Epithelial cell of proximal tubule (primary cell): Measurements from ENCODE around the gene CCDC194. TPM values are rescaled to one million over a fixed set of nuclear protein-coding genes. Genes with fewer than 3 reads are reported as not detected.

Experiments
- DNase-seq: peaks from one replicate; pipeline ENCODE4 v3.0.0-alpha.2; 2011; ENCODE audit warnings: low read depth
- H3K4me3 ChIP-seq: 2 replicates; pipeline ENCODE4 v1.5.1; 2011; ENCODE audit warnings: low read depth, mild to moderate bottlenecking, low read length
- total RNA-seq: library from RNA; depleted of rRNA; stranded (reverse); fragments of >200 nt; gene quantifications from 2 replicates; pipeline ENCODE4 v1.2.3, GENCODE V29; 2015
- TF ChIP-seq, protein P1 (sequence below): conservative IDR thresholded peaks from 2 replicates; pipeline ENCODE4 v1.5.1; 2012; ENCODE audit warnings: low read depth, mild to moderate bottlenecking, low read length

Gene CCDC194, protein sequence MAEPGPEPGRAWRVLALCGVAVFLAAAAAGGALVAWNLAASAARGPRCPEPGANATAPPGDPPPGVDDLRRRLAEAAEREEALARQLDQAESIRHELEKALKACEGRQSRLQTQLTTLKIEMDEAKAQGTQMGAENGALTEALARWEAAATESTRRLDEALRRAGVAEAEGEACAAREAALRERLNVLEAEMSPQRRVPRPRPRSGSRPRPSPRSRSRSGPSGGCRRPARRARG
- not detected in 2 replicates for total RNA-seq

DNA sequence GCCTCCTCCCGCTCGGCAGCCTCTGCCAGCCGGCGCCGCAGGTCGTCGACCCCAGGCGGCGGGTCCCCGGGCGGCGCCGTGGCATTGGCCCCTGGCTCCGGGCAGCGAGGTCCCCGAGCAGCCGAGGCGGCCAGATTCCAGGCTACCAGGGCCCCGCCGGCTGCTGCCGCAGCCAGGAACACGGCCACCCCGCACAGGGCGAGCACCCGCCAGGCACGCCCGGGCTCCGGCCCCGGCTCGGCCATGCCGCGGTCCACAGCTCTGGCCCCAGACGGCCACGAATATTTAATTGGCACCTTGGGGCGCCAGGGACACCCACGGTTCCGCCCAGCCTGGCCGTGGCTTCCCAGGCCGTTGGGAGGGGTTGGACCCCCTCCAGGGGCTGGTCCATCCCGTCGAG lies at the start of gene CCDC194:
Gene CCDC194 (minus strand): TSS at position 283 of the 400 bp plus-strand sequence. CDS start 38 bp downstream, at position 245.
- H3K4me3 ChIP-seq: no peak within 1 kb of the TSS
- TF ChIP-seq, protein P1, sequence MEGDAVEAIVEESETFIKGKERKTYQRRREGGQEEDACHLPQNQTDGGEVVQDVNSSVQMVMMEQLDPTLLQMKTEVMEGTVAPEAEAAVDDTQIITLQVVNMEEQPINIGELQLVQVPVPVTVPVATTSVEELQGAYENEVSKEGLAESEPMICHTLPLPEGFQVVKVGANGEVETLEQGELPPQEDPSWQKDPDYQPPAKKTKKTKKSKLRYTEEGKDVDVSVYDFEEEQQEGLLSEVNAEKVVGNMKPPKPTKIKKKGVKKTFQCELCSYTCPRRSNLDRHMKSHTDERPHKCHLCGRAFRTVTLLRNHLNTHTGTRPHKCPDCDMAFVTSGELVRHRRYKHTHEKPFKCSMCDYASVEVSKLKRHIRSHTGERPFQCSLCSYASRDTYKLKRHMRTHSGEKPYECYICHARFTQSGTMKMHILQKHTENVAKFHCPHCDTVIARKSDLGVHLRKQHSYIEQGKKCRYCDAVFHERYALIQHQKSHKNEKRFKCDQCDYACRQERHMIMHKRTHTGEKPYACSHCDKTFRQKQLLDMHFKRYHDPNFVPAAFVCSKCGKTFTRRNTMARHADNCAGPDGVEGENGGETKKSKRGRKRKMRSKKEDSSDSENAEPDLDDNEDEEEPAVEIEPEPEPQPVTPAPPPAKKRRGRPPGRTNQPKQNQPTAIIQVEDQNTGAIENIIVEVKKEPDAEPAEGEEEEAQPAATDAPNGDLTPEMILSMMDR: no peak
- no peak for DNase-seq

DNA sequence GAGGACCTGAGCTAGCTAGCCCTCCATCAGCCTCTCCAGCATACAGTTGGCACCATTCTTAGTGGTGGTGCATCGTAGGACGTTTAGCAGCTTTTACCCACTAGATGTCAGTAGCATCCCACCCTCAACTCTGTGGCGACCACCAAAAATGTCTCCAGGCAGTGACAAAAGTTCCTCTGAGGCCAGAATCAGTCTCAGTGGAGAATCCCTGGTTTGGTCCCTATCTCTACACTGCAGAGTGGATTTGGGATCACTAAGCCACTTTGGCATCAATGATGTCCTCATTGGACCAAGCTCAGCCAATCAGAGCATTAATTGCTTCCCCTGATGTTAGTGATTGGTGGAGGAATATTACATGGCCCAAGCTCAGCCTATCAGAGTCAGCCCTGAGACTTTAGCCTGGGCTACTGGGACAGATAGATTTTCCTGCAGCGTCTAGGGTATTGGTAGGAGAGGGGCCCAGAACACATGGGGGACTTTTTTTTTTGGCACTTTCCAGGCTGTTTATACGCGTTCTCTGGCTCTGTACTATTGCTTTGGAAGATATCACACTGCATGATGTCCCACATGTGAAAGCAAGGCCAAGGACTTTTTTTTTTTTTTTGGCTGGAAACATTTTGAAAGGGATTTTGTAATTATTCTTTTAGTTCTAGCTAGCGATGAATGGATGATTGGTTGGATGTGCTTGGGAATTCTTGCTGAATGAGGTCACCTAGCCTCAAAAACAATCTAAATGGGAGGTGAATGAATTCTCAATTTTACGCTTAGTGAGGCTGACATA lies 47.4 kb upstream of the CCDC194 start:
- TF ChIP-seq, protein P1: peak; percentile 54
- no peak overlapping the region for H3K4me3 ChIP-seq
- no peak for DNase-seq

GRCh38 chr19:17436874-17437267 lies 42.9 kb upstream of the CCDC194 start:
- TF ChIP-seq, protein P1: no peak
- no peak for DNase-seq

DNA sequence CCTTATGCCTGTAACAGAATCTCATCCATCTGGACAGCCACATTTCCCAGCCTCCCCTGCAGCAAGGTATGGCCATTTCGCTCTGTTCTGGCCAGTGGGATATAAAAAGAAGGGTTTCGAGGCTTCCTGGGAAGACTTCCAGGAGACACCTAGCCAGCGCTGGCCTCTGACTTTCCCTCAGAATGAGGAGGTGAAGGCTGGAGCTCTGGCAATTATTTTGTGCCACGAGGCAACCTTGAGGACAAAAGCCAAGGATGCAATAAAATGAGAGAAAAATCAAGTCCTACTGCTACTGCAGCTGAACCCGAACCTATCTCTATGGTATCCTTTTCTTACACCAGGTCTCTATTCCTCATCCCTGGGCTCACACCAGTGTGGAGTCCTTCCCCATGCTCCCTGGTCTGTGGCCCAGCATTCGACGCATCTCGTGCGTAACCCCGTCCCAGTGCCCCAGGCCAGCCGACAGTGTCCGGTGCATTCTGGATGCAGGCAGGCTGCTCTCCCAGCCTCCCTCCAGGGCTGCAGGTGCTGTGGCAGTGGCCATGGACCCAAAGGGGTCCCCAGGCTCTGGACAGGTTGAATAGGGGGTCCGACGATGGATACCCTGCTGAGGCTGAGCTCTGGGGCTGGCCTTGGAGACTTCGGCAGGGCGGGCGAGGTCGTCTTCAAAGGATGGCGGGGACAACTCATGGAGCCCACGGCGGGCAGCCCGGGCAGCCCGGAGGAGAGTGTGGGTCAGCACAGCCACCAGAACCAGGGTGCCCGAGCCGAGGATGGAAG lies 42.3 kb upstream of the CCDC194 start:
- TF ChIP-seq, protein P1: no peak
- H3K4me3 ChIP-seq: no peak overlapping the region
- DNase-seq: no peak

More at GRCh38 chr19:17436874-17437267, 42.9 kb upstream of the CCDC194 start:
- H3K4me3 ChIP-seq: no peak overlapping the region

GRCh38 chr19:17435218-17435617 lies 41.2 kb upstream of the CCDC194 start:
- H3K4me3 ChIP-seq: no peak overlapping the region
- no peak for DNase-seq
- TF ChIP-seq, protein P1: no peak

GRCh38 chr19:17431417-17431816 lies 37.4 kb upstream of the CCDC194 start:
- TF ChIP-seq, protein P1: no peak
- H3K4me3 ChIP-seq: no peak overlapping the region
- no peak for DNase-seq
